Ovary (tissue), 9 donors: Measurements from ENCODE around the gene DUSP16. TPM values are rescaled to one million over a fixed set of nuclear protein-coding genes. Genes with fewer than 3 reads are reported as not detected.

ENCODE experiments used
- DNase-seq, 5 donors: peaks; one replicate each; pipeline ENCODE4 v3.0.0-alpha.2; 2019 to 2020
- H3K27ac ChIP-seq, 2 donors: fragments of 200-600 bp; one replicate each; pipeline versions ENCODE4 v1.5.1 to v1.8.0; 2019 to 2022
- H3K27me3 ChIP-seq: fragments of 200-600 bp; one replicate; pipeline ENCODE4 v1.8.0; 2022
- H3K36me3 ChIP-seq: fragments of 200-600 bp; sonication (generic); one replicate; pipeline ENCODE4 v1.5.1; 2019
- H3K4me1 ChIP-seq: one replicate; pipeline ENCODE4 v1.8.1; 2013; ENCODE audit warnings: mild to moderate bottlenecking, moderate library complexity; ENCODE audit not compliant: insufficient read depth
- H3K4me3 ChIP-seq: fragments of 200-600 bp; sonication (generic); one replicate; pipeline ENCODE4 v1.5.1; 2017
- H3K9me3 ChIP-seq, 2 donors: fragments of 200-600 bp in 1 of 2; sonication (generic) in 1 of 2; one replicate each; pipeline versions ENCODE4 v1.5.1 to v1.8.1; 2013 to 2019; ENCODE audit warnings: mild to moderate bottlenecking in 1 of 2, moderate library complexity in 1 of 2
- CTCF ChIP-seq, 3 donors: fragments of 450-650 bp in 2 of 3; fragments of 200-600 bp in 1 of 3; IDR thresholded peaks; one replicate each; pipeline versions ENCODE4 v1.5.1 to v1.8.0; 2016 to 2022; ENCODE audit warnings: antibody characterized with exemption in 3 of 3, mild to moderate bottlenecking in 1 of 3
- EP300 ChIP-seq: sonication (generic); formaldehyde crosslinking; IDR thresholded peaks from one replicate; pipeline ENCODE4 v1.6.1; 2017; ENCODE audit warnings: antibody characterized with exemption
- POLR2A ChIP-seq: fragments of 450-650 bp; IDR thresholded peaks from one replicate; pipeline ENCODE4 v1.6.1; 2017; ENCODE audit warnings: antibody characterized with exemption, mild to moderate bottlenecking, moderate library complexity
- WGBS, 3 donors: extraction: QIAGEN DNeasy Blood & Tissue Kit in 1 of 3; methylation state at CpG; one replicate each; pipeline versions ENCODE4 v1.1.5 to v1.1.7; 2013 to 2017; 5-methylcytosine and 5-hydroxymethylcytosine counted together
- intact Hi-C, 4 donors: fragments of 100-400 bp; cut with DNase I; formaldehyde crosslinking; loops; one replicate each; pipeline versions ENCODE4 v1.11.0 to v1.15.1; 2022 to 2023
- polyA plus RNA-seq, 2 donors: library from polyadenylated mRNA; stranded (reverse); fragments of 200-250 nt in 1 of 2; fragments of 350-450 nt in 1 of 2; fragmentation: Illumina TruSeq in 1 of 2; extraction: RNeasy Lipid Tissue Mini Kit (QIAGEN cat#74804) in 1 of 2; gene quantifications; one replicate each; pipeline ENCODE4 v1.2.3, GENCODE V29; 2013 to 2014
- total RNA-seq, 7 donors: library from RNA; depleted of rRNA in 2 of 7; stranded (reverse); fragments of >200 nt in 2 of 7; fragmentation: NEBNext Ultra II Directional in 3 of 7; extraction: Animal tissue kit (Norgen Biotek cat#: 25700) in 3 of 7; gene quantifications; one replicate each; pipeline versions ENCODE4 v1.1.0 to v1.2.4, GENCODE V29; 2016 to 2023
- donor health status: DM: no; HTN: no; CAD: no; lungs with moderate emphysema.
- donor health status: DM: no; HTN: no; CAD: no.
- donor health status: Bipolar disorder and iron deficiency.
- donor health status: DM: yes; HTN: yes; CAD: no.
- donor health status: DM: no; HTN: no; CAD: no.
- donor health status: DM: yes; HTN: yes; CAD: no.

The DUSP16 gene
- total and polyA plus RNA-seq, 9 donors, result 12.5 to 54.0 (median 27.3) TPM

- no peaks in the 10 kb centered on the region for H3K36me3 ChIP-seq
- H3K9me3 ChIP-seq, result no peaks in the 10 kb centered on the region
- H3K4me3 ChIP-seq, result no peak overlapping the region
- 91 to 98% (median 96%) methylated on average over 5 of the region's 5 CpGs for WGBS, 3 donors
- H3K4me1 ChIP-seq, result peaks cover 2% of the 10 kb centered on the region
- no peaks in the 10 kb centered on the region for H3K27me3 ChIP-seq
- DNase-seq, result no peak
- H3K27ac ChIP-seq, result no peak overlapping the region
- intact Hi-C loops, result no loop called here
- TF ChIP-seq EP300 (no peak), CTCF (IDR thresholded peaks at IDR 0.05) (no peak), POLR2A (no peak)
These were observed 22.2 kb downstream of the DUSP16 start for GRCh38 chr12:12540261-12541013.

- Histone ChIP-seq H3K9me3 (no peaks in the 10 kb centered on the region), H3K36me3 (no peaks in the 10 kb centered on the region), H3K27me3 (no peaks in the 10 kb centered on the region), H3K4me3 (no peak overlapping the region), H3K27ac (no peak overlapping the region), H3K4me1 (peaks cover 5% of the 10 kb centered on the region)
- intact Hi-C loops, result no loop called here
- TF ChIP-seq POLR2A (no peak), CTCF (IDR thresholded peaks at IDR 0.05) (no peak), EP300 (no peak)
- DNase-seq, result no peak
- WGBS, 3 donors, result 89 to 94% (median 93%) methylated on average over 7 of the region's 7 CpGs
These were observed 23.4 kb downstream of the DUSP16 start for GRCh38 chr12:12539028-12539810.

GRCh38 chr12:12538535-12538934, 24.1 kb downstream of the DUSP16 start:
- H3K4me1 ChIP-seq, result peaks cover 10% of the 10 kb centered on the region
- H3K9me3 ChIP-seq, result no peaks in the 10 kb centered on the region
- H3K27me3 ChIP-seq, result no peaks in the 10 kb centered on the region
- WGBS, 3 donors, result 81 to 91% (median 90%) methylated on average over 3 of the region's 3 CpGs
- no peak overlapping the region for H3K27ac ChIP-seq
- no peak overlapping the region for H3K4me3 ChIP-seq
- no peaks in the 10 kb centered on the region for H3K36me3 ChIP-seq
- no peak for DNase-seq
- intact Hi-C loops, result no loop called here
- TF ChIP-seq EP300 (no peak), CTCF (IDR thresholded peaks at IDR 0.05) (no peak)

GRCh38 chr12:12537421-12537820, 25.2 kb downstream of the DUSP16 start:
- Histone ChIP-seq H3K27me3 (no peaks in the 10 kb centered on the region), H3K4me1 (peaks cover 14% of the 10 kb centered on the region), H3K4me3 (no peak overlapping the region), H3K27ac (no peak overlapping the region), H3K9me3 (no peaks in the 10 kb centered on the region), H3K36me3 (no peaks in the 10 kb centered on the region)
- intact Hi-C loops, result no loop called here
- TF ChIP-seq POLR2A, result no peak
- TF ChIP-seq CTCF (IDR thresholded peaks at IDR 0.05), result no peak
- no peak for TF ChIP-seq EP300
- DNase-seq, result no peak
- 93 to 95% (median 93%) methylated on average over 2 of the region's 2 CpGs for WGBS, 3 donors
